ENCODE data around the gene LEFTY1.
A peak's percentile ranks its signal among the peaks of the same experiment; 100 is the strongest.
"Not testable (repeated sequence)": the region's sequence is repeated elsewhere in the genome, so short reads cannot be mapped to it uniquely, and the experiment has no call there.

The LEFTY1 gene

DNA sequence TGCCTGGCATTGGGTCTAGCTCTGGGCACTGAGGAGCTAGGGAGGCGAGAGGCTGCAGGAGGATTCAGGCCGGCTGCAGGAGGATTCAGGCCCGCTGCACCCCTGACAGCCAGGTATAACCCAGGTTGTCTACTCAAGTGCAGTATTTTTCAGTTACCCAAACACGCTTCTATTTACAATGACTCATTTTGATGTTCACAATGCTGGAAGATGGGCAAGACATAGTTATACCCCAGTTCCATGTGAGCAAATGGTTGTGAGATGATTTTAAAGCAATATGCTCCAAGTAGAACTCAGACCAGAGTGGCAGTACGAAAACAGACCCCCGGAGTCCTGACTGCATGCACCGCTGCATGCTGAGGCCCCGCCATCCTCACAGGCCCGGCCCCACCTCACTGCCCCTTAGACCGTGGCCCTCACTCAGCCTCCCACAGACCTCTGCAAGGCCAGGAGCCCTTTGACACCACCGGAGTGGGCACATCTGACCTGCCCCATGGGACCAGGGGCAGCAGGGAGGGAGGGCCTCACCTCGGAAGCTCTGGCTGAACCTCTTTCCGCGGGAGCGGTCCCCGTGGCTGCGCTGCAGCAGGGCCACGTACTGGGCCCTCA, 553 bp downstream of the LEFTY1 start:
- DNase-seq (ENCODE audit: low read depth), result no peak

- DNase-seq (ENCODE audit: low read depth), result not testable (repeated sequence)
Observed at GRCh38 chr1:225887554-225888288, 1.2 kb downstream of the LEFTY1 start.

DNA sequence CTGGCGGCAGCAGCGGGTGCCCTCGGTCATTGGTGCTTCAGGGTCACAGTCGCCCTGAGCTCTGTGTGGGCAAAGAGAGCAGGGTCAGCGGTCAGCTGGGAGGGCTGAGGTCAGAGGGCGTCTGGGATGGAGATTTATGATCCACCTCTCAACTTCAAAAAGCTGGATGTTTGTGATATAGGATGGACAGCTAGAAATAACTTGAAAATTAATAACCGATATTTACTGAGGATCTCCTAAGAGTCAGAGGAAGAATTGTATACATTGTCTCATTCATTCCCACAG, 2.0 kb downstream of the LEFTY1 start:
- DNase-seq (ENCODE audit: low read depth), result no peak

DNA sequence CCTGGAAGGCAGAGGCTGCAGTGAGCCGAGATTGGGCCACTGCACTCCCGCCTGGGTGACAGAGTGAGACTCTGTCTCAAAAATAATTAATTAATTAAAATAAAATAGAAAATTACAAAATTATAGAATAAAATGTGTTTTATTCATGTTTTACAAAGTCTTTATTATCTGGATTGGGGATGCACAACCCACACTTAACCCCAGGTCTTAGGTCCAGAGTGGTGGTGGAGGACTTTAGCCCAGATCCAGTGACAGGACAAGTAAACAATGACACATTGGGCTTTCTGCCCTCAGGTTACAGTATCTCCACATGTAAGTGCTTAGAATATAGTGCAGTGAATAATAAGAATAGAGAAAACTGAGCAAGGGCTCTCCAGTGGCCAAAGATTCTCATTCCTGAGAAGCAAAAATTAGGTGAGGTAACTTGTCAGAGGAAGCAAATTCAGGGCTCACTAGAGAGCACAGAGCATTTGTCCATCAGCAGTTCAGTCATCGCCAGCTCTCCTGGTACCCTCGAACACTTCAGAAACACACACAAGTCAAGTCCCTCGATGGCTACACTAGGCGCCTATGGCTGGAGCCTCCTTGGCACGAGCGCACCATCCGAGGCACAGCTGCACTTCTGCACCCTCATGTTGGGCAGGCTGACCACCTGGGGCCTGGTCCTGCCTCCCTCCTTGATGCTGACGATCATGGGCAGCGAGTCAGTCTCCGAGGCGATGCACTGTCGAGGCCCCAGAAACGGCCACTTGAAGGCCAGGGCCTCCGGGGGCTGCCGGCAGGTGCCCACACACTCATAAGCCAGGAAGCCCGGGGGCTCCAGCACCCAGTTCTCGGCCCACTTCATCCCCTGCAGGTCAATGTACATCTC, 2.6 kb downstream of the LEFTY1 start:
- no peak for DNase-seq (ENCODE audit: low read depth)

DNA sequence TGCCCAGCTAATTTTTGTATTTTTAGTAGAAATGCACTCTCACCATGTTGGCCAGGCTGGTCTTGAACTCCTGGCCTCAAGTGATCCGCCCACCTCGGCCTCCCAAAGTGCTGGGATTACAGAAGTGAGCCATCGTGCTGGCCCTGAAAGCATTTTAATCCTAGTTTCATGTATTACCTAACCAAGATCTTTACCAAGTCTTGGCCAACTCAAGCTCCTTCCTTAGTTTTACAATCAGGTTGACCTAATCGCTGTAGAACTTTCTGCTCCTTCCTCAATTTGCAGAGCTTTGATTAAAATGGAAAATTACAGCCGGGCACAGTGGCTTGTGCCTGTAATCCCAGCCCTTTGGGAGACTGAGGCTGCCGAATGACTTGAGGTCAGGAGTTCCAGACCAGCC, 3.6 kb downstream of the LEFTY1 start:
- no peak for DNase-seq (ENCODE audit: low read depth)

GRCh38 chr1:225883616-225884265, 5.2 kb downstream of the LEFTY1 start:
- DNase-seq (ENCODE audit: low read depth), result no peak

- peak; percentile 25 for DNase-seq (ENCODE audit: low read depth)
Observed at GRCh38 chr1:225882694-225883615, 6.0 kb downstream of the LEFTY1 start.

DNA sequence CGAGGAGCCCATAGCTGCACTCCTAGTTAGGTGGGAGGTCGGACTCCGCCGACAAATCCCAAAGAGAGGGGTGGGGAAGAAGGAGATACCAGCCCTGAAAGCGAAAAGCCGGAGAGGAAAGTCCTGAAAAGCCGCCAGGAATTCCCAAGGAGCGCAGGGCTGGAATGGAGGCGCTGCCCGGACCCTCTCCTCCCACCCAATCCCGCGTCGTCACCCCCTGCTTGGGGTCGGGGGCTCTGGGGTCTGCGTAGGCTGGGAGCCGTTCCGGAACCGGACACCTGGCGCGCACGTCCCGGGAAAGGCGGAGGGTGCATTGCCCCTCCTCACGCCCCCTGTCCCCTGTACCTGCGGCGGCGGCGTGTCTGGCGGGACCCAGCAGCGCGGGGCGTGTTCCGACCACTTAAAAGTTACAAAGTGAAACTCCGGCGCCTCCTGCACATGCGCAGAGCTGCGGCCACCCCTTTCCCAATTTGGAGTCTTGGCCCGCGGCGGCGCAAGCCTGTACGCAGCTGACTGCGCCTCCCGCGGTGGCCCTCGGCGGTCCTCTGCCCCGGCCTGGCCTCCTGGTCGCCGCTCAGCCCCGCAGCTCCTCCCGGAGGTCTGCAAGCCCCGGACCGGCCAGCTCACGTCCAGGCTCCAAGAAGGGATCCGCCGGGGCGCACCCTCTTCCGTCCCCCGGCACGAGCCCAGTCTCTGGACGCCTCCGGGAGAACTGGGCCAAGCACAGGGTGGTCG, 6.8 kb downstream of the LEFTY1 start, which contains the start of gene TMEM63A:
TMEM63A (minus strand) TSS at position 422 of the 735 bp plus-strand sequence. CDS start 4,800 bp downstream, outside the sequence.
- DNase-seq (ENCODE audit: low read depth), result peak; percentile 67

- DNase-seq (ENCODE audit: low read depth), result no peak
Observed at GRCh38 chr1:225881081-225881958, 7.6 kb downstream of the LEFTY1 start.

DNA sequence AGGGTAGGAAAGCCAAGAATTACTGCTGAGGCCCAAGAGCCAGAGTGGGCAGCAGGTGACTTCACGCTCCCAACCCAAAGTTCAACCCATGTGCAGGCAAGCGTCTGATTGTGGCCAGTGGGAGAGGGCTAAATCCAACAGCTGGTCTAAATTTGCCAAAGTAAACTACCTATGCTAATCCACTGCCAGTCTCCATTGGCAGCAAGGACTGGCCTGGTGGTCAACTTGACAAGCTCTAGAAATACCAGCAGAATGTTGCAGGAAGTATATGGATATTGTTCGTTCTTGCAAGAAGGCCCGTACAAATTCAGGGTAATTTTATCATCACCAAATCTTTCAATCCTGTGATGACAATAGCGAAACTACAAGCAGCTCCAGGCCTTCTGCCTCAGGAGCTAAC, 8.3 kb downstream of the LEFTY1 start:
- no peak for DNase-seq (ENCODE audit: low read depth)

DNA sequence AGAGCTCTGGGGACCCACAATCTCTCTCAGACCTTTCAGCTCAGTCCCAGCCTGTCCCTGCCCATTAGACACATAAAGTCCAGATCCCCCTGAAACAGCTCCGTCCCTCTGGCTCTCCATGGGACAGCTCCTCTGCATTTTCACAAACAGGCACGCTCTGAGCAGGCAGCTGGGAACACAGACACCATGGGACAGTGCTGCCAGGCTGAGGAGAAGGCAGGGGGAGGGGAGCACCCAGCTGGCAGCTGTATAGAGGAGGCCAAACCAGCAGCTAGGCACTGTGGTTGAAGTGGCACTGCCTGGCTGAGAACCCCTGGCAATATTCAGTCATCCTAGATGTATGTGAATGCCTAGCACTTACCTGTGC, 8.7 kb downstream of the LEFTY1 start:
- no peak for DNase-seq (ENCODE audit: low read depth)

DNA sequence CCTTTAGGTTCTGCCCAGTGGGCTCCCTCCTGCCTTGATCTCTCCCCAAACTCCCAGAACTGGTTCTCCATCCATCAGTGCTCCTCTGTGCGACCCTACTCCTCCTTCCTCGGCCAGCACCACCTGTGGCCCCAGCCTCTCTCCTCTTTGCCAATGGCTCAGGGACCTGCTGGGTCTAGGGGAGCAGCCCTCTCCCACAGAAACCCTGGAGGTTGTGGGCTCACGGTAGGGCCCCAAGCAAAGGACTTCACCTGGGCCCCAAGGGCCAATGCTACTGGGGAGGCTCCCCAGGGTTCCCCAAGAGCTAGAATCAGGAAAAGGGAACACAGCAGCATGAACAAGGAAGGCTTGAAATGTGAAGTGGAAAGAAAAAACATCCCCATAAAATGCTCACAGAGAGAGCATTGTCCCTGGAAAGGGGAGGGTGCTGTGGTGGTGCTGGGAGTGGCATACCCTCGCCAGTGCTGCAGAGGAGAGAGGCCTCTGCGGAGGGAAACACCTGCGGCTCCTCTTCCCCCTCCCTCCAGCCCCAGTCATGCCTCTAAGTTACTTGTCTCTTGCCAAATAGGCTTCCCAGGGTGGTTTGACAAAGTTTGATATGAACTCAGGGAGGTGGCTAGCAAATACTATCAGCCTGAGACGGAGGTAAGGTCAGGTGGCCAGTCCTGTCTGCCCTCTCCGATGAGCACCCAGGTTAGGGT, 9.3 kb downstream of the LEFTY1 start:
- DNase-seq (ENCODE audit: low read depth), result no peak

DNA sequence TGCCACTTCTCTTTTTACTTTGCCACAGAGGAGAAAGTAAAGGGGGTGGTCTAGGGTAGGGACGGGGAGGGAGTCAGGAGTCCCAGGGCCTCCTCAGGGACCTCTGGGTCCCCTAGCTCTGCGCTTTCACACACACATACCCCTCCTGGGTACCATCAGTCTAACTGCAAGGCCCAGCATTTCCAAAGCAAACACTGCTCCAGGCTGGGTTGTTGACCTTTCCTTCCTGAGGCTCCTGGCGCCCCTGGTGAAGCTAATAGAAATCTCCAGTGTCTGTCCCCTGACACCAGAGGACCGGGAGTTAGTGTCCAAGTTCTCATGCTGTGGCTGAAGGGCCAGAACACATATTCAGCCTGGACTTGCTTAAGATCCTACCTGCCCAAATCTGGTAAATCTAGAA, 10.7 kb downstream of the LEFTY1 start:
- DNase-seq (ENCODE audit: low read depth), result no peak

- DNase-seq (ENCODE audit: low read depth), result no peak
Observed at GRCh38 chr1:225877580-225877979, 11.4 kb downstream of the LEFTY1 start.

DNA sequence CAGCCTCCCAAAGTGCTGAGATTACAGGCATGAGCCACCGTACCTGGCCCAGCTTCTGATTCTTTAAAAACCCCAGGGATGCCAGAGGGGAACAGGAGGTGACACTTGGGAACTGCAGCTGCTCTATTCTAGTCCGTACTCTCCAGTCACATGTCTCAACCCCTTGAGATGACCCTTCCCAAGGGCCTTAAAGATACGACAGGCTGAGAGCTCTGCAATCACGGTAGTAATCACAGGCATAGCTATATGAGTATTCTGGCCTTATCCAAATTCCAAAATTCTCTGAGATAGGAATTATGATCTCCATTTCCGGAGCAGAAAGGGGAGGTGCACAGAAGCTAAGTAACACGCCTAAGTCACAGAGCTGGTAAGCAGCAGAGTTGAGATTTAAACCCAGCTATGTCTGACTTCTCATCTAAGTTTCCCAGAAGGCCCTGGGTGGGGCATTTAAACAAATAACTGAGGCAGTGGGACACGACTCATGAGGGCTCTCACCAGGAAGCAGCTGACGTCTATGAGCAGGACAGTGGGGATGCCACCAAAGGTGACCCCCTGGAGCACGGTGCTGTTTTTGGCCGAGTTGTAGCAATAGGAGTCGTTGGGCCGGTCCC, 11.9 kb downstream of the LEFTY1 start:
- DNase-seq (ENCODE audit: low read depth), result no peak

- DNase-seq (ENCODE audit: low read depth), result no peak
Observed at GRCh38 chr1:225875044-225875815, 13.7 kb downstream of the LEFTY1 start.

DNA sequence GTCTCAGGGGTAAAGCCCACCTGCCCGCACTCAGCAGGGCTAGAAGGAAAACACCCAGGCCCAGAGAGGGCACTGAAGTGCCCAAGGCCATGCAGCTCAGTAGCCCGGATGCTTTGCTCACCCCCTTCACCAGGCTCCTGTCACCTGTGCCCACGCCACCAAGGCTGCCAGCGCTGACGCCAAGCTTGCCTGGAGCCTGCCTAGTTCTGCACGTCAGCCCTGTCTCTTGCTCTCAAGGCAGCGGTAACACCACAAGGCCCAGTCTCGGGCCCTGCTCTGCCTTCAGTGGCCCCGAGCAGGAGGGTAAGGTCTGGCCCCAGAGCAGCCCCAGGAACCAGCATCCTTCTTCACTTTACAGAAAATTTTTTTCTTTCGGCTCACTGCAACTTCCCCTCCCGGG, 14.5 kb downstream of the LEFTY1 start:
- DNase-seq (ENCODE audit: low read depth), result no peak

DNA sequence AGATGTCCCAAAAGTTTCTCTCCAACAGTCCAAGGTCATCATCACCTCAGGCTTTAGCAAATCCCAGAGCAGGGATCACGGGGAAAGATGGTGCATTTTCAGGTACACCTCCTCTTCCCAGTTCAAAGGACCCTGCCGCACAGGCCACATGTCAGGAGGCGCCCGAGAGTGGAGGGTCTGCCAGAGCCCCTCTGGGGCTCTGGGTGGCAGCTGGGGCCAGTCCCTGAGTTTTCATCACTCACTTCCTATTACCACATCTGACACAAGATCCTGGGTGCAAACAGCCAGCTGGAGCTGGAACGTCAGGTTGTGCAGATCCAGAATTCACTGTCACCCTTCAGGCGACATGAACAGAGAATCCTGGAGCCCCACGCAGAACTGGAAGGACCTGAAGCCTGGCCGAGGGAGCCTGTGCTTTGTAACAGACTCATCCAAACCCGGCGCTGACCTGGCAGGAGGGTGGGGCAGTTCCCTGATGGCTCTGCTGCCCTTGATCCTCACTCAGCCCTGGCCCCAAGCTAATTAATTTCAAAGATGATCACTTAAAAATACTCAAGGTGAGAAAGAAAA, 15.6 kb downstream of the LEFTY1 start:
- no peak for DNase-seq (ENCODE audit: low read depth)

Measured in stimulated activated CD8-positive, alpha-beta memory T cell treated with anti-CD3 and anti-CD28 coated beads, Interleukin-15, amount 100 ng/mL, for 24 hours (primary cell).